GM19395 (cell line): ENCODE data around the gene PDE4B.

ENCODE experiments used
- ATAC-seq: cut with Tn5 transposase; IDR thresholded peaks from one replicate; pipeline ENCODE4 v1.9.1; 2021; ENCODE audit warnings: mild to moderate bottlenecking, moderate library complexity; ENCODE audit not compliant: unreplicated experiment

The PDE4B gene

GRCh38 chr1:66223681-66224080 is 431.0 kb downstream of the PDE4B start:
- no peak for ATAC-seq

GRCh38 chr1:66226985-66227384 is 434.3 kb downstream of the PDE4B start:
- ATAC-seq, result no peak

- ATAC-seq, result no peak
These were observed 435.3 kb downstream of the PDE4B start for GRCh38 chr1:66227966-66228365.

GRCh38 chr1:66231217-66231616 is 438.5 kb downstream of the PDE4B start:
- no peak for ATAC-seq

- no peak for ATAC-seq
These were observed 439.2 kb downstream of the PDE4B start for GRCh38 chr1:66231681-66232463.

- ATAC-seq, result no peak
These were observed 444.3 kb downstream of the PDE4B start for GRCh38 chr1:66237042-66237441.

GRCh38 chr1:66237722-66238479 is 445.2 kb downstream of the PDE4B start:
- no peak for ATAC-seq

GRCh38 chr1:66239834-66240233 is 447.1 kb downstream of the PDE4B start:
- ATAC-seq, result no peak

- ATAC-seq, result no peak
These were observed 448.1 kb downstream of the PDE4B start for GRCh38 chr1:66240491-66241484.

GRCh38 chr1:66242646-66243547 is 450.2 kb downstream of the PDE4B start:
- peak; percentile 67 for ATAC-seq

GRCh38 chr1:66243548-66244130 is 450.9 kb downstream of the PDE4B start:
- no peak for ATAC-seq

GRCh38 chr1:66244429-66244828 is 451.7 kb downstream of the PDE4B start:
- ATAC-seq, result no peak

GRCh38 chr1:66245691-66246090 is 453.0 kb downstream of the PDE4B start:
- no peak for ATAC-seq

- ATAC-seq, result no peak
These were observed 453.9 kb downstream of the PDE4B start for GRCh38 chr1:66246351-66247269.

GRCh38 chr1:66247415-66248208 is 454.9 kb downstream of the PDE4B start:
- peak; percentile 68 for ATAC-seq

GRCh38 chr1:66248257-66248656 is 455.6 kb downstream of the PDE4B start:
- no peak for ATAC-seq

- ATAC-seq, result no peak
These were observed 456.1 kb downstream of the PDE4B start for GRCh38 chr1:66248746-66249145.

GRCh38 chr1:66250075-66250474 is 457.4 kb downstream of the PDE4B start:
- ATAC-seq, result no peak
